ENCODE results near the gene HECTD4. TPM values are rescaled to one million over a fixed set of nuclear protein-coding genes. Genes with fewer than 3 reads are reported as not detected.

HECTD4 gene
- total and polyA plus RNA-seq, 9 of the 15 experiments (the other 6 are each of a cell fraction or from before 2014, with no cell fraction given) = 3.5 to 33.3 (median 13.5) TPM

DNA sequence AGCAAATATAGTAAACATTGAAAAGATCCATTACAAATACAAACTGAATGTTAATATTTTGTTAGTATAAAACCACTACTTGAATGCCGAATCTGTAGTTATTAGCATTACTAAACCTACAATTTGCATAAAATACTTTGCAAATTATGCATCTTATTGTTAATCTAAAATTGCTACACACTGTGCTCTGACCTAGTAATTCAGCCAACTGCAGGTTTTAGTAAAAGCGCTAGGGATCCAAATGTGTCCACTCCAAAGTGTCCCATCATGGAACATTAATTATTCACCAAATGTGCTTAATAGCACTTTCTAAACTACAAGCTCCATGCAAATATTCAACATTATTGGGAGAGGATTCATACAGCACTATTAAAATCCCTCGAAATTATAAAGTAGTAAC, 14.3 kb downstream of the HECTD4 start:
- H3K79me2 ChIP-seq (ENCODE audit: control insufficient read depth, insufficient read depth, low read length) = peaks cover 76% of the 10 kb centered on the region

DNA sequence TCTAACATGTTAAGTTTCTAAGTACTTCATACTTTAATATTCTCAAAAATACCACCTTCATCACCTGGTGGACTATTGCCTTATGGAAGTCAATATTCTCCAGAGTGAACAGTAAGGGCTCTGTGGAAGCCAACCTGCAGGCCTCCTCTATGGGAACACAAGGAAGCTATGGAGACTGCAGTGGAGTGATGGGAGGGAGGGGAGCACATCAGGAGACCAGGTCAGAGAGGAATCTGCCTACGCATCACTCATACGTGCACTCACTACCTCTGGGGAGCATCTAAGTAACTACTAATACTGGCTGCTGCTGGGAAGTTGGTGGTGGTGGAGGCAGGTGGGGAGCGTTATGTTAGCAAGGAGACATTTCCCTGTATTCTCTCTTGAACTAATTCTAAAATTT, 19.9 kb downstream of the HECTD4 start:
- TF ChIP-seq NCOR1 (IDR thresholded peaks at IDR 0.05) = no peak
- Histone ChIP-seq H3K27me3 (ENCODE audit: control insufficient read depth in 2 of 2, insufficient read depth in 2 of 2, low read length in 2 of 2) (no peaks in the 10 kb centered on the region), H3K79me2 (ENCODE audit: control insufficient read depth, insufficient read depth, low read length) (peaks cover 47% of the 10 kb centered on the region), H3K9me3 (replicated peaks; ENCODE audit: control insufficient read depth, insufficient read depth, low read depth, low read length) (no peaks in the 10 kb centered on the region), H3K9me1 (ENCODE audit: control insufficient read depth, insufficient read depth, low read length) (no peaks in the 10 kb centered on the region), H3K4me2 (ENCODE audit: insufficient read depth, low read length) (no peak overlapping the region), H3K4me3 (no peak overlapping the region), H4K20me1 (replicated peaks; ENCODE audit: control insufficient read depth, insufficient read depth, low read length) (0 out of 2 replicates have a peak, but pooled peaks cover 3% of the 10 kb centered on the region), H2AFZ (ENCODE audit: low read depth, low read length) (no peak overlapping the region), H3K4me1 (replicated peaks in 1 of 2; ENCODE audit: control insufficient read depth in 2 of 2, insufficient read depth in 2 of 2, low read length in 2 of 2) (peaks cover 5 to 9% of the 10 kb centered on the region in 2 experiments; a peak in 4 of 5 replicates), H3K27ac (ENCODE audit: extremely low read depth, low read depth, low read length) (no peak overlapping the region), H3K9ac (ENCODE audit: insufficient read depth in 1 of 2, low read depth in 2 of 2, low read length in 2 of 2) (no peak overlapping the region; a peak in 1 of 4 replicates), H3K36me3 (ENCODE audit: control insufficient read depth, insufficient read depth, low read length) (no peaks in the 10 kb centered on the region)
- DNase-seq (ENCODE audit: extremely low read depth in 1 of 4, low spot score in 3 of 4) (no peak), FAIRE-seq (no peak), ATAC-seq (peak; percentile 60)
- CTCF ChIA-PET (ENCODE audit: low intra/inter-chr PET ratio) = no interaction called here
- intact Hi-C loops (cut with micrococcal nuclease) = no loop called here
- BruUV-seq (replicated peaks) = no TSS peak
- in situ Hi-C loops (cut with MboI) = no loop called here
- POLR2A ChIA-PET = no interaction called here
- 75% methylated on average over 3 of the region's 3 CpGs for WGBS (ENCODE audit: insufficient coverage, low coverage, missing lambda C conversion rate)

More for the DNA sequence above, 14.3 kb downstream of the HECTD4 start:
- H3K27ac ChIP-seq (ENCODE audit: extremely low read depth, low read depth, low read length) = no peak overlapping the region
- no peaks in the 10 kb centered on the region for H3K9me1 ChIP-seq (ENCODE audit: control insufficient read depth, insufficient read depth, low read length)
- in situ Hi-C loops (cut with MboI) (no loop called here), intact Hi-C loops (cut with micrococcal nuclease) (no loop called here)
- ATAC-seq (no peak), DNase-seq (ENCODE audit: extremely low read depth in 1 of 4, low spot score in 3 of 4) (no peak), FAIRE-seq (no peak)
- 84% methylated on average over 3 of the region's 3 CpGs for WGBS (ENCODE audit: insufficient coverage, low coverage, missing lambda C conversion rate)
- H3K27me3 ChIP-seq (ENCODE audit: control insufficient read depth in 2 of 2, insufficient read depth in 2 of 2, low read length in 2 of 2) = no peaks in the 10 kb centered on the region
- H3K4me1 ChIP-seq (replicated peaks in 1 of 2; ENCODE audit: control insufficient read depth in 2 of 2, insufficient read depth in 2 of 2, low read length in 2 of 2) = peaks cover 13 to 20% of the 10 kb centered on the region in 2 experiments
- no peaks in the 10 kb centered on the region for H3K9me3 ChIP-seq (replicated peaks; ENCODE audit: control insufficient read depth, insufficient read depth, low read depth, low read length)
- H3K4me2 ChIP-seq (ENCODE audit: insufficient read depth, low read length) = no peak overlapping the region
- TF ChIP-seq CSDE1 (IDR thresholded peaks at IDR 0.05) (no peak), ZNF263 (CRISPR knock-in tag; IDR thresholded peaks at IDR 0.05; ENCODE audit: borderline replicate concordance) (no peak), SREBF2 (CRISPR knock-in tag; IDR thresholded peaks at IDR 0.05) (no peak), ELF1 (tag; IDR thresholded peaks at IDR 0.05) (no peak), NR2C2 (CRISPR knock-in tag; IDR thresholded peaks at IDR 0.05) (no peak), NR2C2 (tag; IDR thresholded peaks at IDR 0.05) (no peak), ZNF146 (CRISPR knock-in tag; IDR thresholded peaks at IDR 0.05; ENCODE audit: unreplicated experiment) (no peak), GABPA (tag; conservative IDR thresholded peaks at IDR 0.05; ENCODE audit: low read depth) (no peak), FOS (IDR thresholded peaks at IDR 0.05; ENCODE audit: extremely low read depth, insufficient read length) (no peak), CBFA2T2 (conservative IDR thresholded peaks at IDR 0.05) (no peak), HNRNPLL (IDR thresholded peaks at IDR 0.05; ENCODE audit: low read depth, low read length, poor library complexity, severe bottlenecking) (no peak), RBM25 (IDR thresholded peaks at IDR 0.05; ENCODE audit: low read depth, low read length, severe bottlenecking) (no peak), RAD21 (CRISPR knock-in tag; conservative IDR thresholded peaks at IDR 0.05 in 1 of 2, IDR thresholded peaks at IDR 0.05 in 1 of 2) (no peak), DIDO1 (tag; IDR thresholded peaks at IDR 0.05; ENCODE audit: low read depth) (no peak), PHTF2 (CRISPR knock-in tag; IDR thresholded peaks at IDR 0.05) (no peak), KAT8 (IDR thresholded peaks at IDR 0.05; ENCODE audit: low read depth) (no peak)
- no peak overlapping the region for H3K9ac ChIP-seq (ENCODE audit: insufficient read depth in 1 of 2, low read depth in 2 of 2, low read length in 2 of 2)
- POLR2A ChIA-PET = interaction anchor here (1.0 kb wide), 1 partner anchor 11 kb away, joined by 4 read pairs; no protein-coding TSS in a partner anchor
- H4K20me1 ChIP-seq (replicated peaks; ENCODE audit: control insufficient read depth, insufficient read depth, low read length) = no peaks in the 10 kb centered on the region
- H3K4me3 ChIP-seq = no peak overlapping the region
- no peaks in the 10 kb centered on the region for H3K36me3 ChIP-seq (ENCODE audit: control insufficient read depth, insufficient read depth, low read length)
- CTCF ChIA-PET (ENCODE audit: low intra/inter-chr PET ratio) = no interaction called here
- BruUV-seq (replicated peaks) = no TSS peak
- H2AFZ ChIP-seq (ENCODE audit: low read depth, low read length) = no peak overlapping the region

Measured in K562 (cell line).